CD4-positive, alpha-beta T cell (primary cell): ENCODE results near the gene CNTROB. TPM values are rescaled to one million over a fixed set of nuclear protein-coding genes. Genes with fewer than 3 reads are reported as not detected.

Source experiments
- ATAC-seq: fragments of 200-7000 bp; cut with Tn5 transposase; one replicate; pipeline ENCODE4 v1.10.0; 2022; ENCODE audit warnings: mild to moderate bottlenecking; ENCODE audit not compliant: poor library complexity
- CTCF ChIA-PET: fragments of 350-600 bp; sonication (Branson Sonifier 250); formaldehyde crosslinking; loops from one replicate; lab custom pipeline; 2021; ENCODE audit warnings: antibody characterized with exemption, inconsistent platforms; lab: Charles Lee
- POLR2A ChIA-PET: fragments of 350-600 bp; sonication (Branson Sonifier 250); formaldehyde crosslinking; loops from one replicate; lab custom pipeline; 2021; ENCODE audit warnings: antibody characterized with exemption, inconsistent platforms; lab: Charles Lee
- DNase-seq, 14 experiments: peaks; one replicate each; pipeline ENCODE4 v3.0.0-alpha.2; 2013 to 2020; ENCODE audit warnings: mixed read lengths in 2 of 14
- H3K27ac ChIP-seq, 2 donors: one replicate each; pipeline versions ENCODE4 v1.5.1 to v1.7.0; 2013; ENCODE audit warnings: low read length in 2 of 2, low read depth in 1 of 2, mild to moderate bottlenecking in 1 of 2
- H3K27me3 ChIP-seq, 2 experiments: 1 replicate in 1 of 2; 2 replicates in 1 of 2; pipeline versions ENCODE4 v1.6.1 to v1.7.0; 2013; ENCODE audit warnings: low read length in 2 of 2, control low read depth in 1 of 2, mild to moderate bottlenecking in 1 of 2, moderate library complexity in 1 of 2; ENCODE audit not compliant: insufficient read depth in 2 of 2, control insufficient read depth in 1 of 2
- H3K36me3 ChIP-seq: one replicate; pipeline ENCODE4 v1.6.1; 2013; ENCODE audit warnings: low read length, control low read depth; ENCODE audit not compliant: insufficient read depth
- H3K4me1 ChIP-seq: one replicate; pipeline ENCODE4 v1.6.1; 2013; ENCODE audit warnings: low read length, control low read depth; ENCODE audit not compliant: insufficient read depth
- H3K4me3 ChIP-seq: one replicate; pipeline ENCODE4 v1.5.1; 2013; ENCODE audit warnings: mild to moderate bottlenecking, low read length, moderate library complexity
- H3K9me3 ChIP-seq, 2 experiments: 1 replicate in 1 of 2; 2 replicates in 1 of 2; pipeline versions ENCODE4 v1.6.1 to v1.7.0; 2013; ENCODE audit warnings: low read length in 2 of 2, mild to moderate bottlenecking in 2 of 2, control low read depth in 1 of 2, moderate library complexity in 1 of 2; ENCODE audit not compliant: control insufficient read depth in 1 of 2, insufficient read depth in 1 of 2
- H3K27ac Mint-ChIP-seq: one replicate; pipeline ENCODE4 v1.8.0; 2020; ENCODE audit warnings: mixed read lengths
- H3K27me3 Mint-ChIP-seq: one replicate; pipeline ENCODE4 v1.8.0; 2021; ENCODE audit warnings: mixed read lengths
- H3K36me3 Mint-ChIP-seq: one replicate; pipeline ENCODE4 v1.8.0; 2021; ENCODE audit warnings: low read depth, mixed read lengths
- H3K4me1 Mint-ChIP-seq: one replicate; pipeline ENCODE4 v1.8.0; 2021; ENCODE audit warnings: low read depth, mixed read lengths
- H3K4me3 Mint-ChIP-seq: one replicate; pipeline ENCODE4 v1.8.0; 2020; ENCODE audit warnings: mild to moderate bottlenecking, mixed read lengths
- H3K9me3 Mint-ChIP-seq: one replicate; pipeline ENCODE4 v1.8.0; 2020; ENCODE audit warnings: mixed read lengths
- intact Hi-C, 2 experiments: fragments of 100-400 bp; cut with DNase I in 1 of 2; cut with micrococcal nuclease in 1 of 2; formaldehyde crosslinking; loops; one replicate each; pipeline versions ENCODE4 v1.15.1 to v1.9.0; 2023 to 2025; cut with DNase I, micrococcal nuclease
- total RNA-seq, 174 experiments: library from RNA in 2 of 174; stranded (reverse) in 2 of 174; gene quantifications; one replicate each; pipeline ENCODE4 v1.2.3 and lab custom pipeline; 2021 to 2026
- TF ChIP-seq, protein P1 (sequence below): fragments of 200-600 bp; IDR thresholded peaks from one replicate; pipeline ENCODE4 v1.8.0; 2022; ENCODE audit warnings: antibody characterized with exemption, mild to moderate bottlenecking

The CNTROB gene
- total RNA-seq, 2 experiments from 2014 or later: 20.6 to 21.9 TPM

- Histone ChIP-seq H3K36me3 (peaks cover 19% of the 10 kb centered on the region), H3K27me3 (no peaks in the 10 kb centered on the region), H3K4me1 (peaks cover 72% of the 10 kb centered on the region), H3K4me3 (peak overlapping the region; percentile 98), H3K27ac (peak overlapping the region in 1 of 2 donors; percentile 96), H3K9me3 (no peaks in the 10 kb centered on the region)
- Mint-ChIP-seq H3K9me3 (no peaks in the 10 kb centered on the region), H3K4me3 (peak overlapping the region; percentile 74), H3K27ac (no peak overlapping the region), H3K27me3 (no peaks in the 10 kb centered on the region), H3K4me1 (peaks cover 6% of the 10 kb centered on the region), H3K36me3 (peaks cover 4% of the 10 kb centered on the region)
- CTCF ChIA-PET: interaction anchor here (1.0 kb wide), 1 partner anchor 49 kb away, joined by 3 read pairs; no protein-coding TSS in a partner anchor
- ATAC-seq: no peak
- intact Hi-C loops: loop anchor here in 1 of 2 experiments (5.0 kb wide), 1 partner anchor 48 kb away; the partner anchor contains the start of genes CNTROB and TRAPPC1
- peak in 13 of 14 experiments; percentile 16 to 68 (median 34) for DNase-seq
- POLR2A ChIA-PET: interaction anchor here (0.6 to 2.3 kb wide), 6 partner anchors 16 to 273 kb away, joined by 3 to 13 read pairs (median 6); partner anchors contain the start of genes CNTROB, NAA38, TP53 and TRAPPC1
- TF ChIP-seq, protein P1, sequence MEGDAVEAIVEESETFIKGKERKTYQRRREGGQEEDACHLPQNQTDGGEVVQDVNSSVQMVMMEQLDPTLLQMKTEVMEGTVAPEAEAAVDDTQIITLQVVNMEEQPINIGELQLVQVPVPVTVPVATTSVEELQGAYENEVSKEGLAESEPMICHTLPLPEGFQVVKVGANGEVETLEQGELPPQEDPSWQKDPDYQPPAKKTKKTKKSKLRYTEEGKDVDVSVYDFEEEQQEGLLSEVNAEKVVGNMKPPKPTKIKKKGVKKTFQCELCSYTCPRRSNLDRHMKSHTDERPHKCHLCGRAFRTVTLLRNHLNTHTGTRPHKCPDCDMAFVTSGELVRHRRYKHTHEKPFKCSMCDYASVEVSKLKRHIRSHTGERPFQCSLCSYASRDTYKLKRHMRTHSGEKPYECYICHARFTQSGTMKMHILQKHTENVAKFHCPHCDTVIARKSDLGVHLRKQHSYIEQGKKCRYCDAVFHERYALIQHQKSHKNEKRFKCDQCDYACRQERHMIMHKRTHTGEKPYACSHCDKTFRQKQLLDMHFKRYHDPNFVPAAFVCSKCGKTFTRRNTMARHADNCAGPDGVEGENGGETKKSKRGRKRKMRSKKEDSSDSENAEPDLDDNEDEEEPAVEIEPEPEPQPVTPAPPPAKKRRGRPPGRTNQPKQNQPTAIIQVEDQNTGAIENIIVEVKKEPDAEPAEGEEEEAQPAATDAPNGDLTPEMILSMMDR: no peak
These were observed 47.2 kb upstream of the CNTROB start for GRCh38 chr17:7884581-7885366.

DNA sequence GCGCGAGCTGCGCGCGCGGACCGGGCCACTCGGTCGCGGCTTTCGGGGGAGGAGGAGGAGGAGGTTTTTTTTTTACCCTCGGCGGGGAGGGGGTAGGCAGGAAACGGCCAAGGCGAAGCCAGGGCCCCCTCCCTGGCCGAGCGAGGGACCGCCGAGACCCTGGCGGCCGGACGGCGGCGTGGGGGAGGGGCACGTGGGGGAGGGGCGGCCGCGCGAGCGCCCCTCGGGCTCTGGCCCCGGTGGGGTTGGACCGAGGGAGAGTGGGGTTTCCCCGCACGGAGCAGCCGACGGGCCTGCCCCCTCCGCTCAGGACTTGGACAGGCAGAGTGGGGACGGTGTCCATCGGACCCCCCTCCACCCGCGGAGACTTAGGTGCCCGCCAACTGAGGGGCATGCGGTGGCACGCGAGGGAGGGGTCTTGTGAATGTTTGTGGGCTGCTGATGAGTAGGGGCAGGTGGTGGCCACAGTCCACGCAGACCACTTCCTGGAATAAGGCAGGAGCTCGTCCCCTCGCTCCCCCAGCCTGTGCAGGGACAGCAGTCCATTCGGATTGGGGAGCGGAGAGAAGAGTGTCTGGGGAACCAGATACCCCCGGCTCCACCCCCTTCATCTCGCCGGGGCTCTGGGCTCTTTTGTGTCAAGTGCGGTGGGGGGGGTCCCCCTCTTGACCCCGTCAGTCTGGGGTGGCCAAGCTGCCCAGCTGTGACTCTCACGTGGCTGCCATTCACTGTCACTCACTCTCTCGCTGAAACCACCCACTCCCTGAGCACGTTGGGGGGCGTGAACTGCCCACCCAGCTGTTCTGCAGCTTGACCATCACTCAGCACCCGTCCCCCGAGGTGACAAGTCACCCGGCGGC, 46.4 kb upstream of the CNTROB start:
- H3K9me3 ChIP-seq: no peaks in the 10 kb centered on the region
- intact Hi-C loops: loop anchor here (2.0 to 5.0 kb wide), 3 partner anchors 23 to 51 kb away; partner anchors contain the start of genes CNTROB (in 1 of the 2), KDM6B (in 1 of the 2) and TRAPPC1 (in 1 of the 2)
- POLR2A ChIA-PET: interaction anchor here (0.6 to 1.9 kb wide), 9 partner anchors 17 to 272 kb away, joined by 3 to 18 read pairs (median 3); partner anchors contain the start of genes CNTROB, NAA38, RNF227 and TRAPPC1
- peaks cover 4% of the 10 kb centered on the region for H3K36me3 Mint-ChIP-seq
- H3K27me3 Mint-ChIP-seq: no peaks in the 10 kb centered on the region
- H3K27ac ChIP-seq: peak overlapping the region; percentile 86 to 96
- H3K27ac Mint-ChIP-seq: no peak overlapping the region
- peak overlapping the region; percentile 98 for H3K4me3 ChIP-seq
- DNase-seq (peak in 12 of 14 experiments; percentile 10 to 76 (median 32)), ATAC-seq (no peak)
- peaks cover 6% of the 10 kb centered on the region for H3K4me1 Mint-ChIP-seq
- no peaks in the 10 kb centered on the region for H3K9me3 Mint-ChIP-seq
- no peak overlapping the region for H3K4me3 Mint-ChIP-seq
- H3K27me3 ChIP-seq: no peaks in the 10 kb centered on the region
- CTCF ChIA-PET: interaction anchor here (1.0 to 1.3 kb wide), 3 partner anchors 13 to 105 kb away, joined by 3 to 5 read pairs (median 3); no protein-coding TSS in a partner anchor
- TF ChIP-seq, protein P1: no peak
- peaks cover 69% of the 10 kb centered on the region for H3K4me1 ChIP-seq
- peaks cover 19% of the 10 kb centered on the region for H3K36me3 ChIP-seq
